Measurements from ENCODE around the gene PRKAA1.

- TF ChIP-seq, protein P1, sequence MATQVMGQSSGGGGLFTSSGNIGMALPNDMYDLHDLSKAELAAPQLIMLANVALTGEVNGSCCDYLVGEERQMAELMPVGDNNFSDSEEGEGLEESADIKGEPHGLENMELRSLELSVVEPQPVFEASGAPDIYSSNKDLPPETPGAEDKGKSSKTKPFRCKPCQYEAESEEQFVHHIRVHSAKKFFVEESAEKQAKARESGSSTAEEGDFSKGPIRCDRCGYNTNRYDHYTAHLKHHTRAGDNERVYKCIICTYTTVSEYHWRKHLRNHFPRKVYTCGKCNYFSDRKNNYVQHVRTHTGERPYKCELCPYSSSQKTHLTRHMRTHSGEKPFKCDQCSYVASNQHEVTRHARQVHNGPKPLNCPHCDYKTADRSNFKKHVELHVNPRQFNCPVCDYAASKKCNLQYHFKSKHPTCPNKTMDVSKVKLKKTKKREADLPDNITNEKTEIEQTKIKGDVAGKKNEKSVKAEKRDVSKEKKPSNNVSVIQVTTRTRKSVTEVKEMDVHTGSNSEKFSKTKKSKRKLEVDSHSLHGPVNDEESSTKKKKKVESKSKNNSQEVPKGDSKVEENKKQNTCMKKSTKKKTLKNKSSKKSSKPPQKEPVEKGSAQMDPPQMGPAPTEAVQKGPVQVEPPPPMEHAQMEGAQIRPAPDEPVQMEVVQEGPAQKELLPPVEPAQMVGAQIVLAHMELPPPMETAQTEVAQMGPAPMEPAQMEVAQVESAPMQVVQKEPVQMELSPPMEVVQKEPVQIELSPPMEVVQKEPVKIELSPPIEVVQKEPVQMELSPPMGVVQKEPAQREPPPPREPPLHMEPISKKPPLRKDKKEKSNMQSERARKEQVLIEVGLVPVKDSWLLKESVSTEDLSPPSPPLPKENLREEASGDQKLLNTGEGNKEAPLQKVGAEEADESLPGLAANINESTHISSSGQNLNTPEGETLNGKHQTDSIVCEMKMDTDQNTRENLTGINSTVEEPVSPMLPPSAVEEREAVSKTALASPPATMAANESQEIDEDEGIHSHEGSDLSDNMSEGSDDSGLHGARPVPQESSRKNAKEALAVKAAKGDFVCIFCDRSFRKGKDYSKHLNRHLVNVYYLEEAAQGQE (IDR thresholded peaks at IDR 0.05; ENCODE audit: low read depth, low read length), result no peak
- TF ChIP-seq CTCF (IDR thresholded peaks at IDR 0.05) (no peak), POLR2AphosphoS5 (IDR thresholded peaks at IDR 0.05; ENCODE audit: low read depth, low read length) (no peak), SIN3A (IDR thresholded peaks at IDR 0.05; ENCODE audit: borderline replicate concordance, low read depth, low read length) (no peak), FOXJ3 (CRISPR knock-in tag; IDR thresholded peaks at IDR 0.05) (no peak), GABPA (IDR thresholded peaks at IDR 0.05; ENCODE audit: low read depth) (no peak), ELF1 (IDR thresholded peaks at IDR 0.05) (no peak), CHD2 (IDR thresholded peaks at IDR 0.05; ENCODE audit: low read length, partially characterized antibody) (no peak), SMC3 (IDR thresholded peaks at IDR 0.05; ENCODE audit: low read depth, low read length) (no peak)
- TF ChIP-seq, protein P2, sequence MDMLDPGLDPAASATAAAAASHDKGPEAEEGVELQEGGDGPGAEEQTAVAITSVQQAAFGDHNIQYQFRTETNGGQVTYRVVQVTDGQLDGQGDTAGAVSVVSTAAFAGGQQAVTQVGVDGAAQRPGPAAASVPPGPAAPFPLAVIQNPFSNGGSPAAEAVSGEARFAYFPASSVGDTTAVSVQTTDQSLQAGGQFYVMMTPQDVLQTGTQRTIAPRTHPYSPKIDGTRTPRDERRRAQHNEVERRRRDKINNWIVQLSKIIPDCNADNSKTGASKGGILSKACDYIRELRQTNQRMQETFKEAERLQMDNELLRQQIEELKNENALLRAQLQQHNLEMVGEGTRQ (IDR thresholded peaks at IDR 0.05; ENCODE audit: borderline replicate concordance, low read depth, low read length), result no peak
Measured at GRCh38 chr5:40779561-40779960, 18.6 kb downstream of the PRKAA1 start.
